Esophagus muscularis mucosa (tissue), 4 donors: ENCODE results near the gene PFDN4.

ENCODE experiments used
- EP300 ChIP-seq: sonication (generic); formaldehyde crosslinking; IDR thresholded peaks from one replicate; pipeline ENCODE4 v1.6.1; 2017; ENCODE audit warnings: antibody characterized with exemption
- POLR2A ChIP-seq: fragments of 450-650 bp; IDR thresholded peaks from one replicate; pipeline ENCODE4 v1.6.1; 2017; ENCODE audit warnings: antibody characterized with exemption, moderate library complexity, mild to moderate bottlenecking, low read depth
- POLR2AphosphoS5 ChIP-seq, 2 donors: sonication (generic); formaldehyde crosslinking; IDR thresholded peaks; one replicate each; pipeline ENCODE4 v1.6.1; 2017; ENCODE audit warnings: antibody characterized with exemption in 2 of 2
- TF ChIP-seq, protein P1 (sequence below), 3 experiments: fragments of 200-600 bp in 2 of 3; fragments of 450-650 bp in 1 of 3; sonication (generic) in 2 of 3; IDR thresholded peaks; one replicate each; pipeline ENCODE4 v1.5.1; 2017 to 2019; ENCODE audit warnings: antibody characterized with exemption in 3 of 3, mild to moderate bottlenecking in 2 of 3, moderate library complexity in 1 of 3

DNA sequence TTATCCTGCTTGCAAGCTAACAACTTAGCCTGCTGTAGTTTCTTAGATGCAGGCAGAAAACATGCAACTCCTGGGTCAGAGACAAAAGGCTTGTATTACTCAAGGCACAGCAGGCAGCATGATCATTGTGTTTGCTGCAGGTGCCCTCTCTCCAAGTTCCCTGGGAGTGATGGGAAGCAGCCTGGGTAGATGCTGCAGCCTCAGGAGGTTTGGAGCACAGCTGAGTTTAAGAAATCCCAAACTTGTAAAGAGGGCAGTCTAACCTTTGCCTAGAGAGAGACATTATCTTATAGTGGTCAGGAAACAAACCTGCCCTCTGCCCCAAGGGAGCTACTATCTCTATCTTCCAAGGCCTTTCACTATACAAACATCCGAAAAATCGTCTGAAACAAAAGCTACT lies 61.1 kb downstream of the PFDN4 start:
- TF ChIP-seq, protein P1, sequence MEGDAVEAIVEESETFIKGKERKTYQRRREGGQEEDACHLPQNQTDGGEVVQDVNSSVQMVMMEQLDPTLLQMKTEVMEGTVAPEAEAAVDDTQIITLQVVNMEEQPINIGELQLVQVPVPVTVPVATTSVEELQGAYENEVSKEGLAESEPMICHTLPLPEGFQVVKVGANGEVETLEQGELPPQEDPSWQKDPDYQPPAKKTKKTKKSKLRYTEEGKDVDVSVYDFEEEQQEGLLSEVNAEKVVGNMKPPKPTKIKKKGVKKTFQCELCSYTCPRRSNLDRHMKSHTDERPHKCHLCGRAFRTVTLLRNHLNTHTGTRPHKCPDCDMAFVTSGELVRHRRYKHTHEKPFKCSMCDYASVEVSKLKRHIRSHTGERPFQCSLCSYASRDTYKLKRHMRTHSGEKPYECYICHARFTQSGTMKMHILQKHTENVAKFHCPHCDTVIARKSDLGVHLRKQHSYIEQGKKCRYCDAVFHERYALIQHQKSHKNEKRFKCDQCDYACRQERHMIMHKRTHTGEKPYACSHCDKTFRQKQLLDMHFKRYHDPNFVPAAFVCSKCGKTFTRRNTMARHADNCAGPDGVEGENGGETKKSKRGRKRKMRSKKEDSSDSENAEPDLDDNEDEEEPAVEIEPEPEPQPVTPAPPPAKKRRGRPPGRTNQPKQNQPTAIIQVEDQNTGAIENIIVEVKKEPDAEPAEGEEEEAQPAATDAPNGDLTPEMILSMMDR (IDR thresholded peaks at IDR 0.05): no peak
- no peak for TF ChIP-seq POLR2AphosphoS5 (IDR thresholded peaks at IDR 0.05)
- TF ChIP-seq EP300: no peak
- no peak for TF ChIP-seq POLR2A
